Hindlimb muscle (tissue), 1 donor: ENCODE measurements around the gene FABP3. TPM values are rescaled to one million over a fixed set of nuclear protein-coding genes. Genes with fewer than 3 reads are reported as not detected.
A peak's percentile ranks its signal among the peaks of the same experiment; 100 is the strongest.

Experiments
- DNase-seq: peaks from one replicate; pipeline ENCODE4 v3.0.0-alpha.2; 2013
- polyA plus RNA-seq: library from polyadenylated mRNA; unstranded; fragments of 120-200 nt; gene quantifications from one replicate; pipeline ENCODE4 v1.2.1, GENCODE V29; 2013; ENCODE audit not compliant: insufficient read length

Gene FABP3
- 134 TPM for polyA plus RNA-seq

- DNase-seq = peak; percentile 77
These were observed at the start of gene FABP3 for GRCh38 chr1:31373056-31373896. Gene FABP3 (minus strand): TSS chr1:31373076. CDS start chr1:31373014, 62 bp downstream.

GRCh38 chr1:31421371-31422040, 48.6 kb upstream of the FABP3 start:
- DNase-seq = no peak

- DNase-seq = no peak
These were observed 47.8 kb upstream of the FABP3 start for GRCh38 chr1:31420716-31421115.

- no peak for DNase-seq
These were observed 45.9 kb upstream of the FABP3 start for GRCh38 chr1:31418626-31419323.

GRCh38 chr1:31417148-31417547, 44.3 kb upstream of the FABP3 start:
- no peak for DNase-seq

GRCh38 chr1:31416101-31416736, 43.3 kb upstream of the FABP3 start:
- no peak for DNase-seq

GRCh38 chr1:31415658-31416057, 42.8 kb upstream of the FABP3 start:
- DNase-seq = no peak

- DNase-seq = no peak
These were observed 42.1 kb upstream of the FABP3 start for GRCh38 chr1:31414980-31415370.

- DNase-seq = peak; percentile 57
These were observed 40.6 kb upstream of the FABP3 start for GRCh38 chr1:31413405-31414001.

- peak; percentile 26 for DNase-seq
These were observed 40.0 kb upstream of the FABP3 start, which contains the start of gene SERINC2 for GRCh38 chr1:31412732-31413404. Gene SERINC2 (plus strand): TSS chr1:31413213. CDS start chr1:31413266, 53 bp downstream.

GRCh38 chr1:31412205-31412604, 39.3 kb upstream of the FABP3 start:
- no peak for DNase-seq

- no peak for DNase-seq
These were observed 38.0 kb upstream of the FABP3 start for GRCh38 chr1:31410871-31411270.

GRCh38 chr1:31409946-31410858, 37.3 kb upstream of the FABP3 start:
- no peak for DNase-seq

GRCh38 chr1:31408788-31409318, 36.0 kb upstream of the FABP3 start:
- no peak for DNase-seq

- DNase-seq = no peak
These were observed 34.3 kb upstream of the FABP3 start for GRCh38 chr1:31407029-31407626.

GRCh38 chr1:31405578-31406245, 32.8 kb upstream of the FABP3 start:
- peak; percentile 46 for DNase-seq

- no peak for DNase-seq
These were observed 28.4 kb upstream of the FABP3 start for GRCh38 chr1:31401241-31401640.

- DNase-seq = no peak
These were observed 27.5 kb upstream of the FABP3 start for GRCh38 chr1:31400393-31400792.

GRCh38 chr1:31399976-31400375, 27.1 kb upstream of the FABP3 start:
- no peak for DNase-seq
